H1 (cell line): ENCODE results near the gene AIRE. TPM values are rescaled to one million over a fixed set of nuclear protein-coding genes. Genes with fewer than 3 reads are reported as not detected.
"Not testable (repeated sequence)": the region's sequence is repeated elsewhere in the genome, so short reads cannot be mapped to it uniquely, and the experiment has no call there.

Experiments
- CTCF ChIA-PET: fragments of 300-600 bp; sonication (Branson Sonifier 250); formaldehyde crosslinking; loops from one replicate; lab custom pipeline; 2021; ENCODE audit not compliant: partially characterized antibody; lab: Charles Lee
- POLR2A ChIA-PET: fragments of 300-600 bp; sonication (Branson Sonifier 250); formaldehyde crosslinking; loops from one replicate; lab custom pipeline; 2021; ENCODE audit warnings: inconsistent platforms; ENCODE audit not compliant: partially characterized antibody; lab: Charles Lee
- DNase-seq, 2 experiments: peaks; one replicate each; pipeline versions ENCODE4 v3.0.0 to v3.0.0-alpha.2; 2010 to 2022; ENCODE audit warnings: low spot score in 2 of 2, low read depth in 1 of 2, mixed read lengths in 1 of 2
- FAIRE-seq: peaks from 2 replicates; lab custom pipeline; 2011; peaks lifted over from hg19 to GRCh38; lab: Jason Lieb, UNC
- H2AFZ ChIP-seq: 2 replicates; pipeline ENCODE4 v1.8.1; 2012; ENCODE audit warnings: low read length, inconsistent platforms
- H2AK5ac ChIP-seq: 2 replicates; pipeline ENCODE4 v1.6.1; 2013; ENCODE audit warnings: low read depth, low read length
- H2BK120ac ChIP-seq: replicated peaks from 2 replicates; pipeline ENCODE3; 2013; ENCODE audit warnings: low read depth, low read length, inconsistent platforms
- H2BK12ac ChIP-seq: 2 replicates; pipeline ENCODE4 v1.6.1; 2013; ENCODE audit warnings: low read depth, low read length
- H2BK15ac ChIP-seq: 2 replicates; pipeline ENCODE4 v1.6.1; 2013; ENCODE audit warnings: low read length
- H2BK20ac ChIP-seq: 2 replicates; pipeline ENCODE4 v1.6.1; 2013; ENCODE audit warnings: low read length
- H2BK5ac ChIP-seq: 2 replicates; pipeline ENCODE4 v1.6.1; 2013; ENCODE audit warnings: low read depth, low read length
- H3K14ac ChIP-seq: 2 replicates; pipeline ENCODE4 v1.6.1; 2013; ENCODE audit warnings: inconsistent platforms; ENCODE audit not compliant: insufficient read length
- H3K18ac ChIP-seq: 2 replicates; pipeline ENCODE4 v1.6.1; 2013; ENCODE audit warnings: low read length; ENCODE audit errors: extremely low read depth
- H3K23ac ChIP-seq: 2 replicates; pipeline ENCODE4 v1.6.1; 2013; ENCODE audit warnings: inconsistent platforms; ENCODE audit not compliant: insufficient read length
- H3K23me2 ChIP-seq: 2 replicates; pipeline ENCODE4 v1.6.1; 2013; ENCODE audit warnings: low read depth, low read length
- H3K27ac ChIP-seq: 2 replicates; pipeline ENCODE4 v1.6.1; 2011; ENCODE audit warnings: low read depth, low read length, inconsistent platforms
- H3K27me3 ChIP-seq, 4 experiments: replicated peaks in 1 of 4; 1 replicate in 1 of 4; 2 replicates in 3 of 4; pipeline versions ENCODE4 v1.6.1 to v1.8.1; 2011 to 2013; ENCODE audit warnings: low read length in 3 of 4, mild to moderate bottlenecking in 3 of 4, inconsistent platforms in 2 of 4, mixed read lengths in 2 of 4, moderate library complexity in 1 of 4; ENCODE audit not compliant: control insufficient read depth in 3 of 4, insufficient read depth in 3 of 4; ENCODE audit errors: extremely low read depth in 1 of 4
- H3K36me3 ChIP-seq, 4 experiments: 2 replicates each; pipeline versions ENCODE4 v1.6.1 to v1.8.1; 2011 to 2013; ENCODE audit warnings: mild to moderate bottlenecking in 4 of 4, low read length in 3 of 4, moderate library complexity in 2 of 4, control low read depth in 1 of 4, inconsistent platforms in 1 of 4; ENCODE audit not compliant: insufficient read depth in 4 of 4, control insufficient read depth in 2 of 4
- H3K4ac ChIP-seq: replicated peaks from 2 replicates; pipeline ENCODE3; 2013; ENCODE audit warnings: low read length, low read depth, mixed read lengths, inconsistent platforms; ENCODE audit not compliant: insufficient read length
- H3K4me1 ChIP-seq, 4 experiments: replicated peaks in 1 of 4; 1 replicate in 1 of 4; 2 replicates in 3 of 4; pipeline versions ENCODE4 v1.6.1 to v1.8.1; 2011 to 2013; ENCODE audit warnings: low read length in 3 of 4, inconsistent platforms in 2 of 4, mixed read lengths in 1 of 4; ENCODE audit not compliant: insufficient read depth in 4 of 4, control insufficient read depth in 3 of 4
- H3K4me2 ChIP-seq, 2 experiments: 2 replicates each; pipeline versions ENCODE4 v1.6.1 to v1.8.1; 2011 to 2013; ENCODE audit warnings: low read depth in 2 of 2, low read length in 2 of 2, control low read depth in 1 of 2, inconsistent platforms in 1 of 2, mild to moderate bottlenecking in 1 of 2; ENCODE audit not compliant: insufficient read depth in 1 of 2
- H3K4me3 ChIP-seq, 4 experiments: fragments of 200-600, 300-600 bp in 1 of 4; sonication (generic), shearing (Covaris generic), sonication (Bioruptor Twin) in 1 of 4; 2 replicates each; pipeline versions ENCODE4 v1.5.1 to v1.8.1; 2011 to 2016; ENCODE audit warnings: low read length in 4 of 4, low read depth in 3 of 4, control low read depth in 2 of 4, inconsistent platforms in 2 of 4, mild to moderate bottlenecking in 2 of 4, mixed read lengths in 1 of 4, moderate library complexity in 1 of 4; ENCODE audit not compliant: insufficient read depth in 2 of 4; ENCODE audit errors: extremely low read depth in 1 of 4
- H3K56ac ChIP-seq: replicated peaks from 2 replicates; pipeline ENCODE3; 2013; ENCODE audit warnings: low read depth, mild to moderate bottlenecking, mixed read lengths, low read length, inconsistent platforms; ENCODE audit not compliant: insufficient read length
- H3K79me1 ChIP-seq: 2 replicates; pipeline ENCODE4 v1.6.1; 2013; ENCODE audit warnings: low read depth, low read length, control low read depth
- H3K79me2 ChIP-seq, 2 experiments: 2 replicates each; pipeline versions ENCODE4 v1.6.1 to v1.8.1; 2012 to 2013; ENCODE audit warnings: low read length in 2 of 2, mild to moderate bottlenecking in 2 of 2, inconsistent platforms in 1 of 2; ENCODE audit not compliant: insufficient read depth in 2 of 2, control insufficient read depth in 1 of 2
- H3K9ac ChIP-seq, 4 experiments: replicated peaks in 1 of 4; 1 replicate in 1 of 4; 2 replicates in 3 of 4; pipeline versions ENCODE4 v1.6.1 to v1.8.1; 2011 to 2013; ENCODE audit warnings: low read depth in 3 of 4, low read length in 3 of 4, control low read depth in 2 of 4, mild to moderate bottlenecking in 2 of 4, moderate library complexity in 2 of 4, inconsistent platforms in 1 of 4; ENCODE audit errors: extremely low read depth in 1 of 4
- H3K9me3 ChIP-seq, 2 experiments: 2 replicates each; pipeline versions ENCODE4 v1.6.1 to v1.8.1; 2012 to 2013; ENCODE audit warnings: mild to moderate bottlenecking in 2 of 2, moderate library complexity in 2 of 2, control low read depth in 1 of 2, inconsistent platforms in 1 of 2, low read depth in 1 of 2, low read length in 1 of 2, mixed read lengths in 1 of 2; ENCODE audit not compliant: insufficient read depth in 2 of 2
- H4K20me1 ChIP-seq, 2 experiments: replicated peaks in 1 of 2; 2 replicates each; pipeline versions ENCODE3 to v1.8.1; 2011 to 2013; ENCODE audit warnings: inconsistent platforms in 2 of 2, low read length in 2 of 2, mild to moderate bottlenecking in 1 of 2; ENCODE audit not compliant: insufficient read depth in 2 of 2, control insufficient read depth in 1 of 2
- H4K5ac ChIP-seq: 2 replicates; pipeline ENCODE4 v1.6.1; 2013; ENCODE audit warnings: low read length, low read depth, mixed read lengths, inconsistent platforms; ENCODE audit not compliant: insufficient read length
- H4K8ac ChIP-seq: 2 replicates; pipeline ENCODE4 v1.8.0; 2013; ENCODE audit warnings: mild to moderate bottlenecking, moderate library complexity, low read length, inconsistent platforms; ENCODE audit not compliant: insufficient read depth; ENCODE audit errors: extremely low read depth
- H4K91ac ChIP-seq: replicated peaks from 2 replicates; pipeline ENCODE3; 2013; ENCODE audit warnings: low read length, mixed read lengths, inconsistent platforms; ENCODE audit not compliant: insufficient read length
- WGBS, 2 experiments: shearing (Covaris generic) in 1 of 2; methylation state at CpG; one replicate each; pipeline versions ENCODE4 v1.1.6 to v1.1.7; 2013 to 2015; ENCODE audit warnings: low lambda C conversion rate in 2 of 2, mixed read lengths in 2 of 2, inconsistent platforms in 1 of 2, low coverage in 1 of 2, missing lambda C conversion rate in 1 of 2; ENCODE audit not compliant: insufficient replicate concordance in 2 of 2, insufficient coverage in 1 of 2, insufficient read length in 1 of 2; ENCODE audit errors: extremely low coverage in 1 of 2, missing lambda C conversion rate in 1 of 2; 5-methylcytosine and 5-hydroxymethylcytosine counted together
- polyA plus RNA-seq, 7 experiments: library from polyadenylated mRNA; depleted of rRNA in 3 of 7; stranded (reverse) in 5 of 7; unstranded in 2 of 7; fragments of >200 nt in 5 of 7; fragments of 200-250 nt in 2 of 7; gene quantifications; 1 replicate in 5 of 7; 2 replicates in 1 of 7; 4 replicates in 1 of 7; pipeline versions ENCODE4 v1.2.1 to v1.2.3, GENCODE V29; 2011 to 2013; ENCODE audit warnings: missing spikeins in 2 of 7, mixed read lengths in 2 of 7
- total RNA-seq: library from RNA; stranded (reverse); fragmentation: NEBNext Ultra II Directional; extraction: Animal tissue kit (Norgen Biotek cat#: 25700); gene quantifications from 2 replicates; pipeline ENCODE4 v1.2.1, GENCODE V29; 2021

The AIRE gene
- total and polyA plus RNA-seq, 2 of the 8 experiments (the other 6 are each of a cell fraction or from before 2014, with no cell fraction given), result 0.09 TPM; not detected in 1

DNA sequence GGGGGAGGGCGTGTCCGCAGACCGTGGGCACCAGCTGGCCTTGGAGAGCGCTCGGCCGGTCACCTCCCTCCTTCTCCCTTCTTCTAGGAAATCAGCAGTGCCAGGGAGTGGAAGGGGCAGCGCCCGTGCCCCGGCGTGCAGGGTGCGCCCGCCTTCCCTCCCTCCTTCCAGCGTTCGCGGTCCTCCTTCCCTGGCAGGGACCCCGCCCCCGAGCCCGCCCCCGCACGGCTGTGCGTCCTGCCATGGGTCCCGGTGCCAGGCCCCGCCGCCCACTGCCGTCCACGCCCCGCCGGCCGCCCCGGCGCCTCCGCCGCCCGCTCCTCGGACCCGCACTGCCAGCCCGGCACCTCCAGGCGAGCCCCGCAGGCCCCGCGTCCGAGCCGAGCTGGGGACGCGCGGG lies 45.3 kb upstream of the AIRE start:
- H3K18ac ChIP-seq, H3K27ac ChIP-seq, H2AFZ ChIP-seq, H3K23me2 ChIP-seq, H2BK15ac ChIP-seq, H3K9ac ChIP-seq, H3K23ac ChIP-seq, FAIRE-seq, H4K91ac ChIP-seq, H4K8ac ChIP-seq, H3K79me1 ChIP-seq, H3K9me3 ChIP-seq, H2BK20ac ChIP-seq, H3K4me2 ChIP-seq, H3K27me3 ChIP-seq, H4K20me1 ChIP-seq, H2BK5ac ChIP-seq, H3K4me3 ChIP-seq, H2AK5ac ChIP-seq, H3K14ac ChIP-seq, H4K5ac ChIP-seq, H3K56ac ChIP-seq, H3K4me1 ChIP-seq, H3K4ac ChIP-seq, POLR2A ChIA-PET, DNase-seq, H3K36me3 ChIP-seq, H3K79me2 ChIP-seq, H2BK12ac ChIP-seq, CTCF ChIA-PET, H2BK120ac ChIP-seq: not testable (repeated sequence)
- no CpG with 5 or more reads among the region's 46 CpGs for WGBS, 2 experiments

DNA sequence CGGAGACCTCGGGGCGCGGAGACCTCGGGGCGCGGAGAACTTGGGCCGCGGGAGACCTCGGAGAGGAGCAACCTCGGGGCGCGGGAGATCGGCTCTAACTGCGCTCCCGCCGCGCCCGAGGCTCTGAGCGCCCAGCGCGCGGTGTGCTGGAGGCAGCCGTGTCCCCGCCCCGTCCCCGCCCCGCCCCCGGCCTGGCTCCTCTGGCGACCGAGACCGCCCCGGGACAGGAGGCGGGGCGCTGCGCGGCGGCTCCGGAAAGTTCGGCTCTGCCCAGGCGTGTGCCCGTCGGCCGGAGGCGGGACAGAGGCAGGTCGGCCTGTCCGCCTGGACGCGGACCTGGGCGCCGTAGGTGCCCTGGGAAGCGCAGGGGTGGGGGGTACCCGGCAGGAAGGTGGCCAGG lies 44.8 kb upstream of the AIRE start, which contains the start of gene ICOSLG:
Gene ICOSLG (minus strand): TSS at position 102 of the 400 bp plus-strand sequence. CDS start 126 bp downstream, outside the sequence.
- WGBS, 2 experiments, result no CpG with 5 or more reads among the region's 53 CpGs
- FAIRE-seq, H3K23me2 ChIP-seq, H3K4me2 ChIP-seq, H3K4ac ChIP-seq, H4K91ac ChIP-seq, H3K4me1 ChIP-seq, CTCF ChIA-PET, H3K27me3 ChIP-seq, H3K9me3 ChIP-seq, H2BK120ac ChIP-seq, POLR2A ChIA-PET, H3K27ac ChIP-seq, DNase-seq, H3K18ac ChIP-seq, H2BK20ac ChIP-seq, H2BK12ac ChIP-seq, H3K4me3 ChIP-seq, H3K14ac ChIP-seq, H2BK15ac ChIP-seq, H3K56ac ChIP-seq, H3K36me3 ChIP-seq, H4K20me1 ChIP-seq, H2BK5ac ChIP-seq, H3K79me2 ChIP-seq, H4K8ac ChIP-seq, H2AK5ac ChIP-seq, H4K5ac ChIP-seq, H2AFZ ChIP-seq, H3K79me1 ChIP-seq, H3K9ac ChIP-seq, H3K23ac ChIP-seq: not testable (repeated sequence)
